Ovary (tissue), 9 donors: ENCODE results near the gene C19orf73. TPM values are rescaled to one million over a fixed set of nuclear protein-coding genes. Genes with fewer than 3 reads are reported as not detected.

Experiments used
- DNase-seq, 5 donors: peaks; one replicate each; pipeline ENCODE4 v3.0.0-alpha.2; 2019 to 2020
- H3K27ac ChIP-seq, 2 donors: fragments of 200-600 bp; one replicate each; pipeline versions ENCODE4 v1.5.1 to v1.8.0; 2019 to 2022
- H3K27me3 ChIP-seq: fragments of 200-600 bp; one replicate; pipeline ENCODE4 v1.8.0; 2022
- H3K36me3 ChIP-seq: fragments of 200-600 bp; sonication (generic); one replicate; pipeline ENCODE4 v1.5.1; 2019
- H3K4me1 ChIP-seq: one replicate; pipeline ENCODE4 v1.8.1; 2013; ENCODE audit warnings: mild to moderate bottlenecking, moderate library complexity; ENCODE audit not compliant: insufficient read depth
- H3K4me3 ChIP-seq: fragments of 200-600 bp; sonication (generic); one replicate; pipeline ENCODE4 v1.5.1; 2017
- H3K9me3 ChIP-seq, 2 donors: fragments of 200-600 bp in 1 of 2; sonication (generic) in 1 of 2; one replicate each; pipeline versions ENCODE4 v1.5.1 to v1.8.1; 2013 to 2019; ENCODE audit warnings: mild to moderate bottlenecking in 1 of 2, moderate library complexity in 1 of 2
- CTCF ChIP-seq, 3 donors: fragments of 450-650 bp in 2 of 3; fragments of 200-600 bp in 1 of 3; IDR thresholded peaks; one replicate each; pipeline versions ENCODE4 v1.5.1 to v1.8.0; 2016 to 2022; ENCODE audit warnings: antibody characterized with exemption in 3 of 3, mild to moderate bottlenecking in 1 of 3
- EP300 ChIP-seq: sonication (generic); formaldehyde crosslinking; IDR thresholded peaks from one replicate; pipeline ENCODE4 v1.6.1; 2017; ENCODE audit warnings: antibody characterized with exemption
- POLR2A ChIP-seq: fragments of 450-650 bp; IDR thresholded peaks from one replicate; pipeline ENCODE4 v1.6.1; 2017; ENCODE audit warnings: antibody characterized with exemption, mild to moderate bottlenecking, moderate library complexity
- WGBS, 3 donors: extraction: QIAGEN DNeasy Blood & Tissue Kit in 1 of 3; methylation state at CpG; one replicate each; pipeline versions ENCODE4 v1.1.5 to v1.1.7; 2013 to 2017; 5-methylcytosine and 5-hydroxymethylcytosine counted together
- intact Hi-C, 4 donors: fragments of 100-400 bp; cut with DNase I; formaldehyde crosslinking; loops; one replicate each; pipeline versions ENCODE4 v1.11.0 to v1.15.1; 2022 to 2023
- polyA plus RNA-seq, 2 donors: library from polyadenylated mRNA; stranded (reverse); fragments of 200-250 nt in 1 of 2; fragments of 350-450 nt in 1 of 2; fragmentation: Illumina TruSeq in 1 of 2; extraction: RNeasy Lipid Tissue Mini Kit (QIAGEN cat#74804) in 1 of 2; gene quantifications; one replicate each; pipeline ENCODE4 v1.2.3, GENCODE V29; 2013 to 2014
- total RNA-seq, 7 donors: library from RNA; depleted of rRNA in 2 of 7; stranded (reverse); fragments of >200 nt in 2 of 7; fragmentation: NEBNext Ultra II Directional in 3 of 7; extraction: Animal tissue kit (Norgen Biotek cat#: 25700) in 3 of 7; gene quantifications; one replicate each; pipeline versions ENCODE4 v1.1.0 to v1.2.4, GENCODE V29; 2016 to 2023
- donor health status: DM: no; HTN: no; CAD: no; lungs with moderate emphysema.
- donor health status: DM: no; HTN: no; CAD: no.
- donor health status: Bipolar disorder and iron deficiency.
- donor health status: DM: yes; HTN: yes; CAD: no.
- donor health status: DM: no; HTN: no; CAD: no.
- donor health status: DM: yes; HTN: yes; CAD: no.

The C19orf73 gene
- total and polyA plus RNA-seq, 9 donors: 0.42 to 1.5 (median 0.45) TPM; not detected in 4

- H3K4me3 ChIP-seq: no peak overlapping the region
- H3K4me1 ChIP-seq: no peaks in the 10 kb centered on the region
- no peaks in the 10 kb centered on the region for H3K36me3 ChIP-seq
- TF ChIP-seq POLR2A (no peak), CTCF (IDR thresholded peaks at IDR 0.05) (no peak), EP300 (no peak)
- no peak for DNase-seq
- no peaks in the 10 kb centered on the region for H3K9me3 ChIP-seq
- intact Hi-C loops: loop anchor here in 3 of 4 donors (5.0 to 10.0 kb wide), 4 partner anchors 46 to 116 kb away; no protein-coding TSS in a partner anchor
- H3K27me3 ChIP-seq: no peaks in the 10 kb centered on the region
- no peak overlapping the region for H3K27ac ChIP-seq
- WGBS, 3 donors: 67 to 70% (median 69%) methylated on average over 4 of the region's 4 CpGs
Observed at GRCh38 chr19:49098795-49099194, 20.1 kb downstream of the C19orf73 start.

DNA sequence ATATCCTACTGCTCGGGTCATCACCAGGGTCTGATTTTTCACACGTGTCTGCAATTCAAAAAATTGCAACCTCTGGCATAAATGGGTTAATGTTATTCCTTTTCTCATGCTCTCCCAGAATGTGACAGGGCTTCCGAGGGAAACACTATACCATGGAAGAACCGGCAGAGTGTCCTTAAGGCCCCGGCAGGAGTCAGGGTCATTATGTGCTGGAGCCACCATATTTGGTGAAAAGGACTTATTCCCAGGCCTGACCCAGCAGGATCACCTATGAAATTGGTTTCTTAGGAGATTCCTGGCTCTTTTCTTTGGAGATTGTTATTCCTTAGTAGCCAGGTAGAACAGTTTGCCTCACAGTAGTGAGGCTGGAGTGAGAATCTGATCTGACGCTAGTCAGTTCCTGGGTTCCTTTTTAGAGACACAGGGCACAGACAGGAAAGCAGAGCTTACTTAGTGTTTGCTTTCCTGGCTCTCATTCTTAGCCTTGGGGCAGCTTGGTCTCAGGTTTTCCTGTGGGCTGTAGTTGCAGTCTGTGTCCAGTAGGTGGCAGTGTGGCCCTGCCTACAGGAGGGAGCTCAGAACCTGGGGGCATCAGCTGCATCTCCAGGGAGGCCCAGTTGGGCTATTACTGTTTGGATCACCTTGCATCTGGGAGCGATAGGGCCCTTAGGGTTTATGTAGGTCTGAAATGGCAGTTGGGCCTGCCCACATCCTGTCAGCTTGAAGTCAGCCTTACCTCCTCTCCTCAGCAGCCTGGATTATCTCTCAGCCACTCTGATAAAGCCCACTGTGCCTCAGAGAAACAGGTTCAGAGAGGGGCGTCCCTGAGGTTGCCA, 21.3 kb downstream of the C19orf73 start:
- no peaks in the 10 kb centered on the region for H3K4me1 ChIP-seq
- H3K4me3 ChIP-seq: no peak overlapping the region
- WGBS, 3 donors: 50 to 53% (median 51%) methylated on average over 8 of the region's 8 CpGs
- DNase-seq: peak; percentile 50 to 76 (median 71)
- no peaks in the 10 kb centered on the region for H3K27me3 ChIP-seq
- H3K27ac ChIP-seq: no peak overlapping the region
- TF ChIP-seq CTCF (IDR thresholded peaks at IDR 0.05) (peak; percentile 89 to 97 (median 94)), EP300 (no peak)
- no peaks in the 10 kb centered on the region for H3K36me3 ChIP-seq
- H3K9me3 ChIP-seq: no peaks in the 10 kb centered on the region
- intact Hi-C loops: loop anchor here in 3 of 4 donors (5.0 to 10.0 kb wide), 4 partner anchors 47 to 117 kb away; no protein-coding TSS in a partner anchor

GRCh38 chr19:49094505-49095482, 24.1 kb downstream of the C19orf73 start:
- DNase-seq: no peak
- WGBS, 3 donors: 53 to 66% (median 54%) methylated on average over 23 of the region's 23 CpGs
- intact Hi-C loops: loop anchor here in 3 of 4 donors (5.0 to 10.0 kb wide), 4 partner anchors 50 to 120 kb away; no protein-coding TSS in a partner anchor
- Histone ChIP-seq H3K4me1 (no peaks in the 10 kb centered on the region), H3K36me3 (no peaks in the 10 kb centered on the region), H3K4me3 (no peak overlapping the region), H3K9me3 (no peaks in the 10 kb centered on the region), H3K27ac (no peak overlapping the region), H3K27me3 (no peaks in the 10 kb centered on the region)
- TF ChIP-seq EP300 (no peak), POLR2A (no peak)

DNA sequence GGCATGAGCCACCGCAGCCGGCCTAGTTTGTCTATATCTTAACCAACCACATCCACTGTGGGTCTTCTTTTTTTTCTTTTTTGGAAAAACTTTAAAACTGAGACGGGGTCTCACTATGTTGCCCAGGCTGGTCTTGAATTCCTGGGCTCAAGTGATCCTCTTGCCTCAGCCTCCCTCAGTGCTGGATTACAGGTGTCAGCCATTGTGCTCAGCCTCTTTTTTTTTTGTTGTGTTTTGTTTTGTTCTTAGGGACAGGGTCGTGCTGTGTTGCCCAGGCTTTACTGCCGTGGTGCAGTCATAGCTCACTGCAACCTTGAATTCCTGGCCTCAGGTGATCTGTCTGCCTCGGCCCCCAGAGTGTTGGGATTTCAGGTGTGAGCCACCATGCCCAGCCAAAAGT, 26.3 kb downstream of the C19orf73 start:
- Histone ChIP-seq H3K4me3 (no peak overlapping the region), H3K27ac (no peak overlapping the region), H3K27me3 (no peaks in the 10 kb centered on the region), H3K4me1 (no peaks in the 10 kb centered on the region), H3K36me3 (no peaks in the 10 kb centered on the region), H3K9me3 (no peaks in the 10 kb centered on the region)
- intact Hi-C loops: loop anchor here in 2 of 4 donors (10.0 kb wide), 2 partner anchors 52 to 122 kb away; no protein-coding TSS in a partner anchor
- 83 to 84% (median 84%) methylated on average over 6 of the region's 6 CpGs for WGBS, 3 donors
- no peak for DNase-seq
- TF ChIP-seq CTCF (IDR thresholded peaks at IDR 0.05) (no peak), EP300 (no peak)
